Endothelial cell of umbilical vein (primary cell): ENCODE results near the gene PTPN14. TPM values are rescaled to one million over a fixed set of nuclear protein-coding genes. Genes with fewer than 3 reads are reported as not detected.

ENCODE experiments used
- BruUV-seq: library from RNA; stranded (reverse); fragments of 400-500 nt; replicated peaks from 2 replicates; lab custom pipeline; 2021; lab: Mats Ljungman, UMichigan
- CTCF ChIA-PET: fragments of 300-600, 350-600 bp; sonication (Branson Sonifier 250); formaldehyde crosslinking; loops from one replicate; lab custom pipeline; 2021; ENCODE audit warnings: antibody characterized with exemption, inconsistent platforms; lab: Charles Lee
- POLR2A ChIA-PET: fragments of 300-600, 350-600 bp; sonication (Branson Sonifier 250); formaldehyde crosslinking; loops from one replicate; lab custom pipeline; 2021; ENCODE audit warnings: antibody characterized with exemption, inconsistent platforms; lab: Charles Lee
- DNase-seq: peaks from one replicate; pipeline ENCODE4 v3.0.0-alpha.2; 2011; ENCODE audit warnings: low read depth, low spot score
- FAIRE-seq: peaks from 2 replicates; lab custom pipeline; 2011; peaks lifted over from hg19 to GRCh38; lab: Jason Lieb, UNC
- H2AFZ ChIP-seq: 2 replicates; pipeline ENCODE4 v1.6.0; 2012; ENCODE audit warnings: low read depth, low read length, control low read depth, inconsistent platforms
- H3K27ac ChIP-seq: 2 replicates; pipeline ENCODE4 v1.5.1; 2011; ENCODE audit warnings: low read depth, mild to moderate bottlenecking, control low read depth, low read length, moderate library complexity; ENCODE audit not compliant: insufficient read depth
- H3K27me3 ChIP-seq, 2 experiments: 2 replicates each; pipeline versions ENCODE4 v1.6.0 to v1.6.1; 2011; ENCODE audit warnings: low read length in 2 of 2, mixed read lengths in 1 of 2; ENCODE audit not compliant: control insufficient read depth in 2 of 2, insufficient read depth in 2 of 2
- H3K36me3 ChIP-seq, 2 experiments: 2 replicates in 1 of 2; 3 replicates in 1 of 2; pipeline ENCODE4 v1.5.1; 2011; ENCODE audit warnings: low read length in 2 of 2, mild to moderate bottlenecking in 1 of 2, moderate library complexity in 1 of 2; ENCODE audit not compliant: control insufficient read depth in 2 of 2, insufficient read depth in 2 of 2; ENCODE audit errors: extremely low read depth in 1 of 2
- H3K4me1 ChIP-seq: 3 replicates; pipeline ENCODE4 v1.5.1; 2011; ENCODE audit warnings: mild to moderate bottlenecking, low read length; ENCODE audit not compliant: control insufficient read depth, insufficient read depth; ENCODE audit errors: extremely low read depth
- H3K4me2 ChIP-seq: 2 replicates; pipeline ENCODE4 v1.6.1; 2011; ENCODE audit warnings: low read length, control low read depth, mixed read lengths; ENCODE audit not compliant: insufficient read depth
- H3K4me3 ChIP-seq, 3 experiments: fragments of 200-600 bp in 1 of 3; sonication (generic), shearing (Covaris generic) in 1 of 3; replicated peaks in 1 of 3; 2 replicates each; pipeline ENCODE4 v1.5.1; 2011 to 2016; ENCODE audit warnings: control low read depth in 3 of 3, low read length in 3 of 3, mild to moderate bottlenecking in 2 of 3, inconsistent platforms in 1 of 3, low read depth in 1 of 3, moderate library complexity in 1 of 3; ENCODE audit not compliant: insufficient read depth in 1 of 3
- H3K79me2 ChIP-seq: 2 replicates; pipeline ENCODE4 v1.6.0; 2012; ENCODE audit warnings: low read length, inconsistent platforms; ENCODE audit not compliant: control insufficient read depth, insufficient read depth
- H3K9ac ChIP-seq: replicated peaks from 2 replicates; pipeline ENCODE3; 2011; ENCODE audit warnings: low read length, control low read depth; ENCODE audit not compliant: insufficient read depth; ENCODE audit errors: extremely low read depth
- H3K9me1 ChIP-seq: replicated peaks from 3 replicates; pipeline ENCODE4 v1.6.0; 2011; ENCODE audit warnings: mild to moderate bottlenecking, low read length; ENCODE audit not compliant: control insufficient read depth, insufficient read depth; ENCODE audit errors: extremely low read depth
- H3K9me3 ChIP-seq: replicated peaks from 2 replicates; pipeline ENCODE4 v1.5.1; 2012; ENCODE audit warnings: low read length, inconsistent platforms; ENCODE audit not compliant: control insufficient read depth, insufficient read depth
- H4K20me1 ChIP-seq: replicated peaks from 2 replicates; pipeline ENCODE3; 2011; ENCODE audit warnings: mild to moderate bottlenecking, low read length; ENCODE audit not compliant: control insufficient read depth, insufficient read depth; ENCODE audit errors: extremely low read depth
- EZH2 ChIP-seq: IDR thresholded peaks from 2 replicates; pipeline ENCODE4 v1.6.1; 2012; ENCODE audit warnings: borderline replicate concordance, low read depth, mild to moderate bottlenecking, moderate library complexity, low read length, inconsistent platforms; ENCODE audit not compliant: severe bottlenecking
- FOS ChIP-seq: IDR thresholded peaks from 2 replicates; pipeline ENCODE4 v1.6.1; 2011; ENCODE audit warnings: mild to moderate bottlenecking, low read length, moderate library complexity, borderline replicate concordance; ENCODE audit not compliant: insufficient read depth
- GATA2 ChIP-seq: IDR thresholded peaks from 2 replicates; pipeline ENCODE4 v1.7.0; 2011; ENCODE audit warnings: low read depth, mild to moderate bottlenecking, moderate library complexity, mixed read lengths, low read length; ENCODE audit not compliant: insufficient read length, insufficient read depth
- JUN ChIP-seq: IDR thresholded peaks from 2 replicates; pipeline ENCODE4 v1.6.1; 2011; ENCODE audit warnings: borderline replicate concordance, low read depth; ENCODE audit not compliant: insufficient read length, insufficient read depth
- MYC ChIP-seq: IDR thresholded peaks from one replicate; pipeline ENCODE4 v1.6.1; 2011; ENCODE audit warnings: mild to moderate bottlenecking, low read depth, low read length
- POLR2A ChIP-seq: IDR thresholded peaks from 2 replicates; pipeline ENCODE4 v1.6.1; 2012; ENCODE audit warnings: low read depth, mild to moderate bottlenecking, control low read depth, low read length
- POLR2AphosphoS5 ChIP-seq: IDR thresholded peaks from 2 replicates; pipeline ENCODE4 v1.6.1; 2012; ENCODE audit warnings: low read depth, mild to moderate bottlenecking, control low read depth, low read length, moderate library complexity; ENCODE audit not compliant: insufficient read depth
- dilution Hi-C: fragments of 300-500 bp; cut with MboI; formaldehyde crosslinking; loops from one replicate; pipeline ENCODE4 v1.15.0; 2019; ENCODE audit warnings: low sequenced_read_pairs; ENCODE audit not compliant: extremely low pct_ligation_motif_present
- intact Hi-C: fragments of 100-400 bp; cut with micrococcal nuclease; formaldehyde crosslinking; loops from one replicate; pipeline ENCODE4 v1.10.0; 2022
- polyA plus RNA-seq, 4 experiments: library from polyadenylated mRNA; depleted of rRNA in 3 of 4; stranded (reverse) in 3 of 4; unstranded in 1 of 4; fragments of >200 nt; gene quantifications; 2 replicates each; pipeline versions ENCODE4 v1.2.1 to v1.2.3, GENCODE V29; 2011 to 2012; ENCODE audit warnings: missing spikeins in 1 of 4
- total RNA-seq: library from RNA; stranded (reverse); gene quantifications from 2 replicates; pipeline ENCODE4 v1.2.3, GENCODE V29; 2021
- TF ChIP-seq, protein P1 (sequence below), 2 donors: IDR thresholded peaks; 1 replicate in 1 of 2; 2 replicates in 1 of 2; pipeline ENCODE4 v1.5.1; 2011; ENCODE audit warnings: low read length in 2 of 2, mild to moderate bottlenecking in 2 of 2, moderate library complexity in 2 of 2, control low read depth in 1 of 2, inconsistent platforms in 1 of 2, low read depth in 1 of 2; ENCODE audit not compliant: insufficient read depth in 1 of 2; ENCODE audit errors: extremely low read depth in 1 of 2
- TF ChIP-seq, protein P2 (sequence below): IDR thresholded peaks from 2 replicates; pipeline ENCODE4 v1.6.1; 2011; ENCODE audit not compliant: insufficient read depth, insufficient read length

Gene PTPN14
- total and polyA plus RNA-seq, 2 donors (not counting 3 experiments of a cell fraction or from before 2014, with no cell fraction given) = 18.5 to 93.0 TPM

DNA sequence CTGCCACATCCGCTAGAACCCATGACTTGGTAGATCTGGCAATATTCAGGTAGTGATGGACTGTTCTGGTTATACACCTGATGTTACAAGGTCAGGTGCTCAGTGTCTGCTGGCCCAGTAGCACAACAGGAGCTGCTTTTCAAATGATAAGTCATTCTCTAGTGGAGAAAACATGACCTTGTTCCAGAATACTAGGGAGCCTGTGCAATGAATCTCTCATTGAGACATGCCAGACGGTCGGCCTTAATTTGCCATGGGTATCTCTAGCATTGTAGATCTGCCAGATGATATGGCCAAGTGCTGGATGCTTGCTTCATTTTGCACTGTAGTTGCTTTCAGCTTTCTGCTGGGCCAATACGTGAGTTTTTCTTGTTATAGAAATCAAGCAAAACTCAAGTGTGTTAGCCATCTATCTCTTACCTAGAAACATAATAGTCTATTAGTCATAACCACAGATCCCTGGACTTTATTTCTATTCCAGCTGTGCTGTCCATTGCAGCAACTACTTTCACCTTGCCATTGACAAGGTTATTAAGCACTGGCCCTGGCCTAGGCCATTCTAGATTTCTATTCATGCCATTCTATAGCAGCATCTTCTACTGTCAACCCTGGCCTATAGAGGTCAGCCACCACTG, 37.7 kb upstream of the PTPN14 start:
- H3K9ac ChIP-seq = no peak overlapping the region
- dilution Hi-C loops = loop anchor here (25.0 kb wide), 1 partner anchor 252 kb away; no protein-coding TSS in a partner anchor
- no TSS peak for BruUV-seq
- FAIRE-seq = no peak
- TF ChIP-seq, protein P1, sequence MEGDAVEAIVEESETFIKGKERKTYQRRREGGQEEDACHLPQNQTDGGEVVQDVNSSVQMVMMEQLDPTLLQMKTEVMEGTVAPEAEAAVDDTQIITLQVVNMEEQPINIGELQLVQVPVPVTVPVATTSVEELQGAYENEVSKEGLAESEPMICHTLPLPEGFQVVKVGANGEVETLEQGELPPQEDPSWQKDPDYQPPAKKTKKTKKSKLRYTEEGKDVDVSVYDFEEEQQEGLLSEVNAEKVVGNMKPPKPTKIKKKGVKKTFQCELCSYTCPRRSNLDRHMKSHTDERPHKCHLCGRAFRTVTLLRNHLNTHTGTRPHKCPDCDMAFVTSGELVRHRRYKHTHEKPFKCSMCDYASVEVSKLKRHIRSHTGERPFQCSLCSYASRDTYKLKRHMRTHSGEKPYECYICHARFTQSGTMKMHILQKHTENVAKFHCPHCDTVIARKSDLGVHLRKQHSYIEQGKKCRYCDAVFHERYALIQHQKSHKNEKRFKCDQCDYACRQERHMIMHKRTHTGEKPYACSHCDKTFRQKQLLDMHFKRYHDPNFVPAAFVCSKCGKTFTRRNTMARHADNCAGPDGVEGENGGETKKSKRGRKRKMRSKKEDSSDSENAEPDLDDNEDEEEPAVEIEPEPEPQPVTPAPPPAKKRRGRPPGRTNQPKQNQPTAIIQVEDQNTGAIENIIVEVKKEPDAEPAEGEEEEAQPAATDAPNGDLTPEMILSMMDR (IDR thresholded peaks at IDR 0.05; ENCODE audit: extremely low read depth in 1 of 2, insufficient read depth in 1 of 2, low read depth in 1 of 2, low read length in 2 of 2) = no peak
- TF ChIP-seq MYC (no peak), EZH2 (no peak), FOS (no peak), POLR2A (no peak), JUN (no peak), GATA2 (no peak), POLR2AphosphoS5 (no peak)
- TF ChIP-seq, protein P2, sequence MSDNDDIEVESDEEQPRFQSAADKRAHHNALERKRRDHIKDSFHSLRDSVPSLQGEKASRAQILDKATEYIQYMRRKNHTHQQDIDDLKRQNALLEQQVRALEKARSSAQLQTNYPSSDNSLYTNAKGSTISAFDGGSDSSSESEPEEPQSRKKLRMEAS = no peak
- no peak overlapping the region for H3K27ac ChIP-seq
- no peak overlapping the region for H3K4me2 ChIP-seq
- no peak overlapping the region for H2AFZ ChIP-seq
- no peaks in the 10 kb centered on the region for H3K9me1 ChIP-seq
- no peaks in the 10 kb centered on the region for H3K27me3 ChIP-seq
- H3K9me3 ChIP-seq = no peaks in the 10 kb centered on the region
- H3K79me2 ChIP-seq = no peaks in the 10 kb centered on the region
- intact Hi-C loops = loop anchor here (5.0 kb wide), 1 partner anchor 142 kb away; no protein-coding TSS in a partner anchor
- H3K4me3 ChIP-seq = no peak overlapping the region
- POLR2A ChIA-PET = no interaction called here
- CTCF ChIA-PET = interaction anchor here (1.2 to 10.1 kb wide), 3 partner anchors 13 to 257 kb away, joined by 4 to 359 read pairs (median 7); partner anchors contain the start of gene CENPF
- H3K4me1 ChIP-seq = peaks cover 5% of the 10 kb centered on the region
- H3K36me3 ChIP-seq = no peaks in the 10 kb centered on the region
- no peak for DNase-seq
- no peaks in the 10 kb centered on the region for H4K20me1 ChIP-seq
